ENCODE data around the gene LSAMP. TPM values are rescaled to one million over a fixed set of nuclear protein-coding genes. Genes with fewer than 3 reads are reported as not detected.

The LSAMP gene
- total RNA-seq, 1 experiment from 2014 or later: not detected

GRCh38 chr3:115977866-115978265 is 467.4 kb downstream of the LSAMP start:
- H3K79me2 ChIP-seq (ENCODE audit: low read depth): no peaks in the 10 kb centered on the region
- no peak overlapping the region for H2AFZ ChIP-seq
- no peaks in the 10 kb centered on the region for H3K9me3 ChIP-seq (ENCODE audit: insufficient read depth, low read depth)
- intact Hi-C loops (cut with micrococcal nuclease; ENCODE audit: unreplicated experiment): no loop called here
- DNase-seq: no peak
- ChIA-PET POLR2A (ENCODE audit: unreplicated experiment) (no interaction called here), CTCF (no interaction called here)
- H3K27ac ChIP-seq: no peak overlapping the region
- no peaks in the 10 kb centered on the region for H3K9me2 ChIP-seq (ENCODE audit: insufficient read depth)
- no peaks in the 10 kb centered on the region for H3F3A ChIP-seq (ENCODE audit: insufficient read depth, low read depth)
- no peaks in the 10 kb centered on the region for H3K27me3 ChIP-seq (ENCODE audit: insufficient read depth, low read depth)
- no TSS peak for BruUV-seq (replicated peaks)
- no peak overlapping the region for H3K4me3 ChIP-seq
- H4K20me1 ChIP-seq (ENCODE audit: insufficient read depth): no peaks in the 10 kb centered on the region
- TF ChIP-seq CTCF (conservative IDR thresholded peaks at IDR 0.05): no peak
- no peak for TF ChIP-seq EZH2 (IDR thresholded peaks at IDR 0.05; ENCODE audit: low read depth)
- no peak overlapping the region for H3K4me2 ChIP-seq
- no peaks in the 10 kb centered on the region for H3K36me3 ChIP-seq (ENCODE audit: low read depth)
- no peaks in the 10 kb centered on the region for H3K4me1 ChIP-seq (replicated peaks; ENCODE audit: insufficient read depth)

- POLR2A ChIA-PET (ENCODE audit: unreplicated experiment): no interaction called here
These were observed 469.5 kb downstream of the LSAMP start for GRCh38 chr3:115975796-115976195.

GRCh38 chr3:115975353-115975752 is 469.9 kb downstream of the LSAMP start:
- H3K27ac ChIP-seq: no peak overlapping the region
- CTCF ChIA-PET: no interaction called here
- no peak for DNase-seq
- intact Hi-C loops (cut with micrococcal nuclease; ENCODE audit: unreplicated experiment): no loop called here
- no peaks in the 10 kb centered on the region for H3K9me2 ChIP-seq (ENCODE audit: insufficient read depth)
- no TSS peak for BruUV-seq (replicated peaks)
- no peaks in the 10 kb centered on the region for H4K20me1 ChIP-seq (ENCODE audit: insufficient read depth)
- no peaks in the 10 kb centered on the region for H3K79me2 ChIP-seq (ENCODE audit: low read depth)
- H3K4me2 ChIP-seq: peak overlapping the region; percentile 12; the same call in 1 of the 2 replicates
- no peaks in the 10 kb centered on the region for H3K4me1 ChIP-seq (replicated peaks; ENCODE audit: insufficient read depth)
- POLR2A ChIA-PET (ENCODE audit: unreplicated experiment): no interaction called here
- H3K9me3 ChIP-seq (ENCODE audit: insufficient read depth, low read depth): no peaks in the 10 kb centered on the region
- H3K36me3 ChIP-seq (ENCODE audit: low read depth): no peaks in the 10 kb centered on the region
- TF ChIP-seq CTCF (conservative IDR thresholded peaks at IDR 0.05): no peak
- TF ChIP-seq EZH2 (IDR thresholded peaks at IDR 0.05; ENCODE audit: low read depth): no peak
- H3F3A ChIP-seq (ENCODE audit: insufficient read depth, low read depth): no peaks in the 10 kb centered on the region
- no peak overlapping the region for H3K4me3 ChIP-seq
- H2AFZ ChIP-seq: no peak overlapping the region
- H3K27me3 ChIP-seq (ENCODE audit: insufficient read depth, low read depth): no peaks in the 10 kb centered on the region

More at GRCh38 chr3:115975796-115976195, 469.5 kb downstream of the LSAMP start:
- Histone ChIP-seq H3K27ac (no peak overlapping the region), H3F3A (ENCODE audit: insufficient read depth, low read depth) (no peaks in the 10 kb centered on the region), H3K9me3 (ENCODE audit: insufficient read depth, low read depth) (no peaks in the 10 kb centered on the region), H3K9me2 (ENCODE audit: insufficient read depth) (no peaks in the 10 kb centered on the region), H3K36me3 (ENCODE audit: low read depth) (no peaks in the 10 kb centered on the region), H3K4me3 (no peak overlapping the region), H3K27me3 (ENCODE audit: insufficient read depth, low read depth) (no peaks in the 10 kb centered on the region), H2AFZ (no peak overlapping the region), H3K4me1 (replicated peaks; ENCODE audit: insufficient read depth) (no peaks in the 10 kb centered on the region), H4K20me1 (ENCODE audit: insufficient read depth) (no peaks in the 10 kb centered on the region), H3K4me2 (no peak overlapping the region), H3K79me2 (ENCODE audit: low read depth) (no peaks in the 10 kb centered on the region)
- BruUV-seq (replicated peaks): no TSS peak
- intact Hi-C loops (cut with micrococcal nuclease; ENCODE audit: unreplicated experiment): no loop called here
- DNase-seq: no peak
- no peak for TF ChIP-seq CTCF (conservative IDR thresholded peaks at IDR 0.05)
- TF ChIP-seq EZH2 (IDR thresholded peaks at IDR 0.05; ENCODE audit: low read depth): no peak
- CTCF ChIA-PET: no interaction called here

Data from PC-9 (cell line).